Activated T-helper 17 cell treated with anti-CD3 and anti-CD28 coated beads, Interleukin-2, amount 50 U/mL, for 72 hours (primary cell): ENCODE data around the gene BCAM. TPM values are rescaled to one million over a fixed set of nuclear protein-coding genes. Genes with fewer than 3 reads are reported as not detected.
A peak's percentile ranks its signal among the peaks of the same experiment; 100 is the strongest.
"Not testable (repeated sequence)": the region's sequence is repeated elsewhere in the genome, so short reads cannot be mapped to it uniquely, and the experiment has no call there.

Experiments
- ATAC-seq: fragments of 150-1000 bp; cut with Tn5 transposase; replicated peaks from 2 replicates; pipeline ENCODE4 v1.10.0; 2021; ENCODE audit warnings: mild to moderate bottlenecking, moderate library complexity
- H3K27ac Mint-ChIP-seq: one replicate; pipeline ENCODE4 v1.8.0; 2022; ENCODE audit warnings: mixed read lengths
- H3K27me3 Mint-ChIP-seq: one replicate; pipeline ENCODE4 v1.8.0; 2022; ENCODE audit warnings: mixed read lengths
- H3K36me3 Mint-ChIP-seq: one replicate; pipeline ENCODE4 v1.8.0; 2022; ENCODE audit warnings: low read depth, mild to moderate bottlenecking, mixed read lengths
- H3K4me1 Mint-ChIP-seq: one replicate; pipeline ENCODE4 v1.8.0; 2022; ENCODE audit warnings: mixed read lengths
- H3K4me3 Mint-ChIP-seq: one replicate; pipeline ENCODE4 v1.8.0; 2022; ENCODE audit warnings: mild to moderate bottlenecking, mixed read lengths
- H3K9me3 Mint-ChIP-seq: one replicate; pipeline ENCODE4 v1.8.0; 2022; ENCODE audit warnings: mixed read lengths
- total RNA-seq, 2 donors: library from RNA; stranded (reverse); gene quantifications; one replicate each; pipeline ENCODE4 v1.2.3, GENCODE V29; 2022

Gene BCAM
- total RNA-seq, 2 donors from 2014 or later: not detected

DNA sequence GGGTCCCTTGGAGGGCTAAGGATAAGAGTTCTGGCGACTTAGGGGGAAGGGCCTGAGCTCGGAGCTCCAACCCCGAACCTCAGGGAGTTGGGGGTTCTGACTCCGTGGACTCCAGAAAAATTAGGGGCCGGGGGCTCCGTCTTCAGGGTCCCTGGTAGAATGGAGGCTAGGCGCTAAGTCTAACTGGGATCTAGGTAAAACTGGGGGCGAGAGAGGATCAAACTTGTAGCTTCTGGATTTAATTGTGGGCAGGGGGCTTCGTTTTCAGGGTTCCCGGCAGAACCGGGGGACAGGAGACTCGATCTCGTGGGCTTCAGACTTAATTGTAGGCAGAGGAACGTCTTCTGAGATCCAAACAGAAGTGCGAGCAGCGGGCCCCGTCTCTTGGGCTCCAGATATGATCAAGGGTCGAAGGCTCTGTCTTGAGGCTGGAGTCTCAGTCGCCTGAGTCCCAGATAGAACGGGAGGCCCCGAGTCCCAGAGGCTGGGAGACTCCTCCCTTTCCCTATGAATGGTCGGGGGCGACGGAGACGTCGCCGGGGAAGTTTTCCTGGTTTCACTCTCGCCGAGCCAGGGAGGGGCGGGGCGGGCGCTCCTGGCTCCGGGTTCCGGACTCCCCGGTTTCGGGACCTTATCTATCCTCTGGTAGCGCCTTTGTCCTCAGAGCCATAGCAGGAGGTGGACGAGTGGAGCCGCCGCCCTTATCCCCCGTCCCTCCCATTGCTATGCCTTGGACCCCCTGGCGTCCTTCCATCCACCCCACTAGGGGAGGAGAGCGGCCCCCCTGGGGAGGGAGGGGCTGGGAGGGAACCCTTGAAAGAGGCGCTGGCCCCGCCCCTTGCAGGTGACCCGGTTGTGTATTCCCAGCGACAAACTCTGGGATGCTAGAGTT lies 38.5 kb downstream of the BCAM start:
- H3K27ac Mint-ChIP-seq: peak overlapping the region; percentile 28
- H3K4me1 Mint-ChIP-seq: peaks cover 11% of the 10 kb centered on the region
- H3K36me3 Mint-ChIP-seq: no peaks in the 10 kb centered on the region
- H3K9me3 Mint-ChIP-seq: no peaks in the 10 kb centered on the region
- ATAC-seq: no peak
- H3K27me3 Mint-ChIP-seq: peaks cover 12% of the 10 kb centered on the region
- peak overlapping the region; percentile 77 for H3K4me3 Mint-ChIP-seq

DNA sequence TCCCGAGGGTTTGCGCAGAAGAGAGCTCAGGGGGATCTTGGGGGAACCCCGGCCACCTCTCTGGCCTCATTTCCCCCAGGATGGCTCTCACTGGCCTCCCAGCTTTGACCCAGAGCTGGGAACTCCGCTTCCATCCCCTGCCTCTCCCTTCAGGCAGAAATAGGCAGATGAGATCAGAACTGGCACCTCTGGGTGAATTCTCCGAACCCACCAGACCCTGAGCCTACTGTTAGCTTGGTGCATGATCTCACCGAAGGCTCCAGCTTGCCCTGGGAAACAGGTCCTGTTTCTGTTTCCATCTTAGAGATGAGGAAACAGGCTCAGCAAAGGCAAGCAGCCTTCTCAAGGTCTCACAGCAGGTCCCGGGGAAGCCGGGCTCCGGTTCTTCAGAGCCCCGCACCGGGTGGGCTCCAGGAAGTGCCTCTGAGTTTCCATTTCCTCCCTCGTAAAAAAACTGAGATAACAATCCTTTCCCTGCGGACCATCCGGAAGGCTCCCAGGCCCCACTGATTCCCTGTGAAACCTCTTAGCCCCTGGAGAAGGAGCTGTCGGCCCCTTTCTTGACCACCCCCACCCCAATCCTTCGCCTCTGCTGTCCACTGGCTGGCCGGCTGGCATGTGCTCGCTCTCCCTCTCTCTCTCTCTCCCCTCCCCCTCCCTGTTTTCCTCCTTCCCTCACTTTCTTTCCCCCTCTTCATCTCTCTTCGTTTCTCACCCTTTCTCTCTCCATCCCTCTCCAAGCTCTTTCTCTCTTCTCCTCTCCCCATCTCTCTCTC lies 39.3 kb downstream of the BCAM start:
- Mint-ChIP-seq H3K4me3 (peak overlapping the region; percentile 77), H3K4me1 (peaks cover 11% of the 10 kb centered on the region), H3K27me3 (peaks cover 12% of the 10 kb centered on the region), H3K36me3 (no peaks in the 10 kb centered on the region), H3K9me3 (no peaks in the 10 kb centered on the region), H3K27ac (no peak overlapping the region)
- ATAC-seq: no peak

DNA sequence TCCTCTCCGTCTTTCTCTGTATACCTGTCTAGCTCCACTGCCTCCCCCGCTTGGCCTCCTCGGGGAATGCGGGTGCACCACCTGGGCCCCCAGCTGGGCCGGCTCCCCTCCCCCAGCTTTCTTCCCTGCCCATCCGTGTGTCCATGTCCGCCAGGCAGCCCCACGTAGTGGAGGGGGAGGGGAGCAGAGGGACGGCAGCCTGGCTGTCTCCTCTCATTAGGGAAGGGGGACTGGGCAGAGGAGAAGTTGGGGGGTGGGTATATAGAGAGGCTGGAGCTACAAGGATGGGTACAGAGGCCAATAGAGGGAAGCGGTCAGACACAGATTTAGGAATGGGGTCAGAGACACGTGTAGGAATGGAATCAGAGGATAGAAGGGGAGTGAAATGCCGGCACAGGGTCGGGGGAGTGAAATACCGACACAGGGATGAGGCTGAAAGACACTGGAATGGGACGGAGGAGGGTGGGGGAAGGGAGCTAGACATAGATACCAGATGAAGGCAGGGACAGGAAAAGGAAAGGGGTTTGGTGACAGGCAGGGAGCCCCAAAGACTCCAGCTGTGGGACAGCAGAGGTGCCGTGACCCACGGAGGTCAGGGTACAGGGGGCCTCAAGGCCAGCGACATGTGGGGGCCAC lies 40.0 kb downstream of the BCAM start:
- H3K36me3 Mint-ChIP-seq: no peaks in the 10 kb centered on the region
- H3K4me1 Mint-ChIP-seq: peaks cover 11% of the 10 kb centered on the region
- ATAC-seq: no peak
- peaks cover 12% of the 10 kb centered on the region for H3K27me3 Mint-ChIP-seq
- no peak overlapping the region for H3K27ac Mint-ChIP-seq
- no peaks in the 10 kb centered on the region for H3K9me3 Mint-ChIP-seq
- no peak overlapping the region for H3K4me3 Mint-ChIP-seq

DNA sequence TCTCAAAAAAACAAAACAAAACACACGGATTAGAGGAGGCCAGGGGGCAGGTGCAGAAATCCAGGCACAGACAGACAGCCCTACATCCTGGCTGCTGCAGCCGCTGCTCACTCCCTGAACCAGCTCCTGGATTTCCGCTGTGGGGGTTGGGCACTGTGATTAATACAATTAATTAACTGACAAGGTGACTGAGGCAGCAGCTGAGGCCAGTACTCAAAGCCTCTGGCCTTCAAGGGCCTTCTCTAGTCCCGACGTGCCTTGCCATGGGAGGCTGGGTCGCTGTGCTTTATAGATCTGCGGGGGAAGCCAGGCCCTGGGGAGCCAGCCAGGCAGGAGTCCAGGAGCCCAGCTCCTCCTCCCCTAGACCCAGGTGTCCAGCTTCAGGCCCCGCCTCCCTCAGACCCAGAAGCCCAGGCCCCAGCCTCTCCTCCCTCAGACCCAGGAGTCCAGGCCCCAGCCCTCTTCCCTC lies 41.8 kb downstream of the BCAM start:
- Mint-ChIP-seq H3K4me3 (no peak overlapping the region), H3K27me3 (peaks cover 7% of the 10 kb centered on the region), H3K27ac (no peak overlapping the region), H3K9me3 (no peaks in the 10 kb centered on the region), H3K36me3 (no peaks in the 10 kb centered on the region), H3K4me1 (peaks cover 1% of the 10 kb centered on the region)
- ATAC-seq: no peak

DNA sequence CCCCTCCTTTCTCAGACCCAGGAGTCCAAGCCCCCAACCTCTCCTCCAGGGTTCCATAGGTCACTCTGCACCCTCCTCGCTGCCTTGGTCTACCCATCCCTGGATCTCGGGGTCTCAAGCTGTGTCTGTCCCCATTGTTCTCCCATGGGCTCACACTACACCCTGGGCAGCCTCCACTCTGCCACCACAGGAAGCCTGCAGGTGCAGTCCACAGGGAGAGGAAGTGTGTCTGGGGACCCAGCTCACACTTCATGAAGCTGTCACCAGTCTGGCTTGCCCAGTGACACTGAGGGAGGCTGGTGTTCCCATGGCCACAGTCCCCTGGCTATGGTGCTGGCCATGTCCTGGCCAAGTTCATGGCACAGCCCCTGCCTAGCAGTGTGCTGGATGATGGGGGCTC lies 42.5 kb downstream of the BCAM start:
- Mint-ChIP-seq H3K27me3 (peaks cover 7% of the 10 kb centered on the region), H3K9me3 (no peaks in the 10 kb centered on the region), H3K4me3 (no peak overlapping the region), H3K4me1 (no peaks in the 10 kb centered on the region), H3K27ac (no peak overlapping the region), H3K36me3 (no peaks in the 10 kb centered on the region)
- peak; percentile 12 for ATAC-seq

- Mint-ChIP-seq H3K36me3 (no peaks in the 10 kb centered on the region), H3K27ac (no peak overlapping the region), H3K27me3 (no peaks in the 10 kb centered on the region), H3K4me1 (no peaks in the 10 kb centered on the region), H3K9me3 (no peaks in the 10 kb centered on the region), H3K4me3 (no peak overlapping the region)
- no peak for ATAC-seq
These were observed 46.7 kb downstream of the BCAM start for GRCh38 chr19:44855606-44856005.

DNA sequence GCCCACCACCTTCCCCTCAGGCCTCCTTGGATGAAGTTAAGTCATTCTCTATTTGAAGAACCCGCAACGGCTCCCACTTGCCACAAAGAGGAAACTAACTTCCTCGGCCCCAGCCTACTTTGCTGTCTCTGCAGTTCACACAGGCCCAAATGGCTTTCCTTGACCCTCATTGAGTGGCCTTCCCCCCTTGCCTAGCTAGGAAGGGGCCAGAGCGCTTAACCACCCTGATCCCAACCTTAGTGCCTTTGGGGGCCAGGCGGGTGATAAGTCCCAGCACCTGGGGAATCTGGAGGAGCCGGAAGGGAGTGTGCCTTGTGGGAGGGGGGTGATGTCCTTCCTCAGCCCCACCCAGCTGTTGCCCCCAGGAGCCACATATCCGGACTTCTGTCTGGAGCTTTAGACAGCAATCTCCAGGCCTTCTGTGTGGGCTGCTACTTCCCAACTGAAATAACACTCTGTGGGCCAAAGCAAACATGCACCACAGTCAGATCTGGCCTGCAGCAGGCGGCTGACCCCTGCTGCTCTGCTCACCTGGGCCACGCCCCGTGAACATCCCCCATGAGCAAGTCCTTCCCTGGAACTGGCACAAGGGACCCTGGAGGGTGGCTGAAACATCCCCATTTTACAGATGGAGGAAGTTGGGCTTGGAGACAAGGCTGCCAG lies 47.6 kb downstream of the BCAM start:
- Mint-ChIP-seq H3K4me1 (no peaks in the 10 kb centered on the region), H3K4me3 (no peak overlapping the region)
- no peak for ATAC-seq

DNA sequence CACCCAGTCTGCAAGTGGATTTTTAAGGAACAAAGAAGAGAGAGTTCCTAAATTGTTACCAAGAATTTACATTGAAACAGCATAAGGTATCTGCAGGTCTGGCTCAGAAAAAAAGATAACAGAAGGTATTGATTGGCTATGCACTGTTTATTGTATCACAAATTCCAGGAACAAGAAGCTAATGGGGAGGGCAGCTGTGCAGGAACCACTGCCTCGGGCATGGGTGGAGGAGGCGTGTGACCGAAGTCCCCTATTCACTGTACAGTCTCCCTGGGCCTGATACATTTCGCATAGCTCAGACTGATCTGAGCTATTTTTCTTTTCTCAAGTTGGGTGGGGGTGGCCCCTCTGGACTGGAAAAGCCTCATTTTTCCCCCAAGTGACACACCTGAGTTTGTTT lies 48.9 kb downstream of the BCAM start:
- Mint-ChIP-seq H3K27ac (no peak overlapping the region), H3K27me3 (no peaks in the 10 kb centered on the region), H3K36me3 (no peaks in the 10 kb centered on the region), H3K9me3 (no peaks in the 10 kb centered on the region), H3K4me3 (no peak overlapping the region), H3K4me1 (no peaks in the 10 kb centered on the region)
- no peak for ATAC-seq

More for the DNA sequence above, 47.6 kb downstream of the BCAM start:
- Mint-ChIP-seq H3K27me3 (no peaks in the 10 kb centered on the region), H3K9me3 (no peaks in the 10 kb centered on the region), H3K27ac (no peak overlapping the region), H3K36me3 (no peaks in the 10 kb centered on the region)

DNA sequence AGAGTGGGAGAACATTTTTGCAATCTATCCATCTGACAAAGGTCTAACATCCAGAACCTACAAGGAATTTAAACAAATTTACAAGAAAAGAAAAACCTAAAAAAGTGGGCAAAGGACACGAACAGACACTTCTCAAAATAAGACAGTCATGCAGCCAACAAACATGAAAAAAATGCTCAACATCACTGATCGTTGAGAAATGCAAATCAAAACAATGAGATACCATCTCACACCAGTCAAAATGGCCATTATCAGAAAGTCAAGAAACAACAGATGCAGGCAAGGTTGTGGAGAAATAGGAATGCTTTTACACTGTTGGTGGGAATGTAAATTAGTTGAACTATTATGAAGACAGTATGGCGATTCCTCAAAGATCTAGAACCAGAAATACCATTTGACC lies 52.7 kb downstream of the BCAM start:
- not testable (repeated sequence) for H3K9me3 Mint-ChIP-seq, H3K4me1 Mint-ChIP-seq, H3K4me3 Mint-ChIP-seq, H3K27ac Mint-ChIP-seq, ATAC-seq, H3K36me3 Mint-ChIP-seq, H3K27me3 Mint-ChIP-seq

DNA sequence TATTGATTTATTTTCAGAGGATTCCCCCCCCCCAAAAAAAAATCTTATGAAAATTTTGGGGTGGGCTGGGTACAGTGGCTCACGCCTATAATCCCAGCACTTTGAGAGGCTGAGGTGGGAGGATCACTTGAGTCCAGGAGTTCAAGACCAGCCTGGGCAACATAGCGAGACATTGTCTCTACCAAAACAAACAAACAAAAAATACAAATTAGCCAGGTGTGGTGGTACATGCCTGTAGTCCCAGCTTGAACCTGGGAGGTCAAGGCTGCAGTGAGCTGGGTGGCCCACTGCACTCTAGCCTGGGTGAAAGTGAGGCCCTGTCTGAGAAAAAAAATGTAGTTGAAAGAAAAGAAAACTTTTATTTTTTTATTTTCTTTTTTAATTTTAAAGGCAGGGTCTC lies 55.1 kb downstream of the BCAM start:
- no peak for ATAC-seq
- Mint-ChIP-seq H3K4me1 (no peaks in the 10 kb centered on the region), H3K4me3 (no peak overlapping the region), H3K27ac (no peak overlapping the region), H3K27me3 (no peaks in the 10 kb centered on the region), H3K9me3 (no peaks in the 10 kb centered on the region), H3K36me3 (no peaks in the 10 kb centered on the region)

- no peaks in the 10 kb centered on the region for H3K4me1 Mint-ChIP-seq
- H3K27me3 Mint-ChIP-seq: no peaks in the 10 kb centered on the region
These were observed 56.4 kb downstream of the BCAM start for GRCh38 chr19:44865196-44865767.

GRCh38 chr19:44866664-44867063 lies 57.8 kb downstream of the BCAM start:
- Mint-ChIP-seq H3K4me3 (no peak overlapping the region), H3K27me3 (no peaks in the 10 kb centered on the region), H3K9me3 (no peaks in the 10 kb centered on the region), H3K36me3 (no peaks in the 10 kb centered on the region), H3K4me1 (no peaks in the 10 kb centered on the region), H3K27ac (no peak overlapping the region)
- ATAC-seq: no peak

More at GRCh38 chr19:44865196-44865767, 56.4 kb downstream of the BCAM start:
- no peak for ATAC-seq
- no peaks in the 10 kb centered on the region for H3K9me3 Mint-ChIP-seq
- H3K27ac Mint-ChIP-seq: no peak overlapping the region
- no peaks in the 10 kb centered on the region for H3K36me3 Mint-ChIP-seq
- H3K4me3 Mint-ChIP-seq: no peak overlapping the region

DNA sequence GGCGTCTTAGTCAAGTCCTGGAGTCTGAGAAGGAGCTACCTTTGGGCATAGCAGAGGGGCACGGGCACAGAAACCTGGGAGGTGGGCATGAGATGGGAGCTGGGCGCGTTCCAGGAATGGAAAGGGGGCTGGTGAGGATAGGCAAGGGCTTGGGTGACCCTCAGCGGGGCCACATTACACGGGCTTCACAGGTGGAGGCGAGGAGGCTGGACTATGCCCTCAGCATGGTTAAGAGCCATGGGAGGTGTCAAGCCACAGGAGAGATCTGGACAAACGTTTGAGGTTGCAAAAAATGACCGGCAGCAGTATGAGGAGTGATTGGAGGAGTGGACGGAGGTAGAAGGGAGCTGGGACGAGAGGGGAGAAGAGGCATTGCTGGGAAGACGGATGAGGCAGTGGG lies 58.7 kb downstream of the BCAM start:
- Mint-ChIP-seq H3K36me3 (no peaks in the 10 kb centered on the region), H3K27me3 (no peaks in the 10 kb centered on the region), H3K4me1 (no peaks in the 10 kb centered on the region), H3K27ac (no peak overlapping the region), H3K4me3 (no peak overlapping the region), H3K9me3 (no peaks in the 10 kb centered on the region)
- no peak for ATAC-seq
